ENCODE results near the gene TSHZ2.
A peak's percentile ranks its signal among the peaks of the same experiment; 100 is the strongest.

The TSHZ2 gene

DNA sequence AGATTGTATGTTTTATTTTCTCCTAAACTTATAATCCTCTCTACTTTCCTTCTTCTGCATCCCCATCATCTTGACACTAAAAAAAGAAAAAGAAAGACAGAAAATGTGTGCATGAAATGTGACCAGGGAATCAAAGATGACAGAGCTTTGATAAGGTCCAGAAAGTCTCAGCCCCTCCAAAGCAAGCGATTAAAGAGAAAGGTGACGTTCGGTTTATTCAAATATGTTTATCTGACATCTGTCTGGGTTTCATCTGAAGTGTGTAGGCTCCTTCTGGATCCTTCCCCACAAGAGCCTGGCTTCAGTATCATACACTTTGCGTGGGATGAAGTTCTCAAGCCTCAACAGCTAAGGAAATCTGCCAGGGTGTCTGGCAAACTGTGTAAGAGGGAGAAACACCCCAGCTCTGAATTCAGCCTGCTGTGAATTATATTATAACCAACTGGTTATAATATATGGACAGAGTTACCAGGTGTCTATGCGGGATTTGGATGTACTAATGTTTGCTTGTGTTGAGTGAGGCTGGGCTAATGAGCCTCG is 358.5 kb downstream of the TSHZ2 start:
- H3K9ac ChIP-seq (ENCODE audit: insufficient read length, low read depth), result no peak overlapping the region
- no peaks in the 10 kb centered on the region for H3K4me1 ChIP-seq (ENCODE audit: insufficient read depth, insufficient read length)
- H3K27me3 ChIP-seq (ENCODE audit: insufficient read depth, insufficient read length), result no peaks in the 10 kb centered on the region
- no peaks in the 10 kb centered on the region for H3K36me3 ChIP-seq (ENCODE audit: insufficient read depth, insufficient read length, low read length)
- TF ChIP-seq YY1 (IDR thresholded peaks at IDR 0.05; ENCODE audit: insufficient read depth, insufficient read length), result no peak
- TF ChIP-seq ZNF274 (IDR thresholded peaks at IDR 0.05; ENCODE audit: low read depth, low read length), result no peak
- TF ChIP-seq SUZ12 (IDR thresholded peaks at IDR 0.05; ENCODE audit: extremely low read depth, insufficient read depth, insufficient read length), result no peak
- no peaks in the 10 kb centered on the region for H3K9me3 ChIP-seq (ENCODE audit: insufficient read depth, low read length)
- no peak for DNase-seq (ENCODE audit: low read depth, low spot score)
- no peak overlapping the region for H3K4me3 ChIP-seq (ENCODE audit: insufficient read length, low read depth)

DNA sequence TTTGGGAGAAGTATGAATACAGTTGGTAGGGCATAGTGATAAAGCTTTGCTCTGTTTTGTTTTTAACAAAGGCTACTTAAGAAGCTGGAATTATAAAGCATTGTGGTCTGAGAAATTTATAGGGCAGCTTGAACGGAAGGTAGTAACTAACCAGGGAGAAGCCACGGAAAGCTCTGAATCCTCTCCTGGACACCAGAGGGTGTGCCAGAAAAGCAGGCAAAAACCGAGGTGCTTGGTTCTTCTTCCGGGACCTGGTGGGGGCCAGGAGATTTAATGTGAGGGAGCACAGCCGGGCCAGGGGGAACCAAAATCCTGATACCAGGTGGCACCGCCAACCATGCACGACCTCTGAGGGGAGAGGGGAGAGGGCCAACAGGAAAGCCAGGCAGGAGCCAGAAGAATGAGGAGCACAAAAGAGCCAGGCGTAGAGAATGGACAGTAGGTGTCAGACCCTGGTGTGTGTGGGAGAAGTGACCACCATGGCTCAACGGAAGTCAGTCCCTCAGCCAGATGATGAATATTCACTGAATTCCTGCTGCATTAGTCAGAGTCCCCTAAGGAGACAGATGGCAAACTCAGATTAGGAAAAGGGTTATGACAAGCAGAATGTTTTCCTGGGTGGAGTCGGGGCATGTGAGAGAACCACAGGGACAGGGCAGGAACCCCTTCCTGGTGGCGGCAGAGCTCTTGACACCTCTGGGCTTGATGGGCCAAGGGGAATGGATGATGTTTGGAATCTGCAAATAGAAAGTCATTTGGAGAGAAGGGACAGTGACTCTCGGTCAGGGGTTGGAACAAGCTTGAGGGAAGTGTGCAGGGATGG is 359.2 kb downstream of the TSHZ2 start:
- Histone ChIP-seq H3K36me3 (ENCODE audit: insufficient read depth, insufficient read length, low read length) (no peaks in the 10 kb centered on the region), H3K4me3 (ENCODE audit: insufficient read length, low read depth) (no peak overlapping the region), H3K9ac (ENCODE audit: insufficient read length, low read depth) (no peak overlapping the region), H3K4me1 (ENCODE audit: insufficient read depth, insufficient read length) (no peaks in the 10 kb centered on the region), H3K9me3 (ENCODE audit: insufficient read depth, low read length) (no peaks in the 10 kb centered on the region), H3K27me3 (ENCODE audit: insufficient read depth, insufficient read length) (no peaks in the 10 kb centered on the region)
- peak; percentile 46 for DNase-seq (ENCODE audit: low read depth, low spot score)
- TF ChIP-seq YY1 (IDR thresholded peaks at IDR 0.05; ENCODE audit: insufficient read depth, insufficient read length), result no peak
- TF ChIP-seq SUZ12 (IDR thresholded peaks at IDR 0.05; ENCODE audit: extremely low read depth, insufficient read depth, insufficient read length), result no peak
- TF ChIP-seq ZNF274 (IDR thresholded peaks at IDR 0.05; ENCODE audit: low read depth, low read length), result no peak

DNA sequence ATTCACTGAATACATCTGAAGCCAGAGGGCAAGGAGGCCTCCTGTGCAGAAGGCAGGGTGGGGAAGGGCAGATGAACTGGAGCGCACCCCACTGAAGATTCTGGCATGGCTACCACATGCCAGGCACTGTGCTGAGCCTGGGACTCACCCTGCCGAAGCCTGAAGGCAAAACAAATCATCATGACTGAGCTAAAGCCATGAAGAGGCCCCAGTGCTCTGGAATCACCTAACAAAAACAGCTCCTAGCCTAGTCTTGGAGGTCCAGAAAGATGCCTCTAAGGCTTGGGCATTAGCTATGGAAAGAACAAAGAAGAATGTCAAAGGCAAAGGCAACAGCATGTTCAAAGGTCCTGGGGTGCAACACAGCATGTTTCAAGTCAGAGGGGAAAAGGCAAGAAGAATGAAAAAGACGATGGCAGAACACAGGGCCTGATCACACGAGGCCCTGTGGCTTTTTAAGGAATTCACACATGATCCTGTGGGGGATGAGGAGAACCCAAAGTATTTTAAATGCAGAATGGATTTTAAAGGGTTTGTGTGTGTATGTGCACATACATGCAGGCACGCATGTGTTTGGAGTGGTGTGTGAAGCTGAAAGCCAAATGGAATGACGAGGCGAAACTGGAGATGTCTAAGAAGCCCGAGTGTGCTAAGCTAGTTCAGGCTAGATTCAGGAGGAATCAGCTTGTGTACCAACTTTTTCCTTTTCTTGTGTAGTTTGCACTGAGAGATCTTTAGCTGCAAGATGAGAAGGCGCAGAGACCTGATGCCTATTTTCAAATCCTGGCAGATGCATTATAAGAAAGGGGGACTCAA is 360.1 kb downstream of the TSHZ2 start:
- no peaks in the 10 kb centered on the region for H3K9me3 ChIP-seq (ENCODE audit: insufficient read depth, low read length)
- no peaks in the 10 kb centered on the region for H3K36me3 ChIP-seq (ENCODE audit: insufficient read depth, insufficient read length, low read length)
- no peaks in the 10 kb centered on the region for H3K4me1 ChIP-seq (ENCODE audit: insufficient read depth, insufficient read length)
- TF ChIP-seq SUZ12 (IDR thresholded peaks at IDR 0.05; ENCODE audit: extremely low read depth, insufficient read depth, insufficient read length) (no peak), YY1 (IDR thresholded peaks at IDR 0.05; ENCODE audit: insufficient read depth, insufficient read length) (no peak), ZNF274 (IDR thresholded peaks at IDR 0.05; ENCODE audit: low read depth, low read length) (no peak)
- no peak overlapping the region for H3K4me3 ChIP-seq (ENCODE audit: insufficient read length, low read depth)
- H3K27me3 ChIP-seq (ENCODE audit: insufficient read depth, insufficient read length), result no peaks in the 10 kb centered on the region
- DNase-seq (ENCODE audit: low read depth, low spot score), result no peak
- H3K9ac ChIP-seq (ENCODE audit: insufficient read length, low read depth), result no peak overlapping the region

DNA sequence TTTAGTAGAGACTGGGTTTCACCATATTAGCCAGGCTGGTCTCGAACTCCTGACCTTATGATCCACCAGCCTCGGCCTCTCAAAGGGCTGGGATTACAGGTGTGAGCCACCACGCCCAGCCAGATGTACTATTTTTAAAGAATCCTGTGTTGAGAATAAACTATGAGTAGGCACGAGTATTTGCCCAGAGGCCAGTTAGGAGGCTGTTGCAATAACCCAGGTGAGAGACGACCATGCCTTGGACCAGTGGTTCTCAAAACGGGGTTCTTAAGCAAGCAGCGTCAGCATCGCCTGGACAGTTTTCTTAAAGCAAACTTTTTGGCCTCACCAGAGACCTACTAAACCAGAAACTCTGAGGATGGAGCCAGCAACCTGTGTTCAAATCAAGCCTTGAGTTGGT is 362.7 kb downstream of the TSHZ2 start:
- Histone ChIP-seq H3K36me3 (ENCODE audit: insufficient read depth, insufficient read length, low read length) (no peaks in the 10 kb centered on the region), H3K27me3 (ENCODE audit: insufficient read depth, insufficient read length) (no peaks in the 10 kb centered on the region), H3K4me1 (ENCODE audit: insufficient read depth, insufficient read length) (no peaks in the 10 kb centered on the region), H3K4me3 (ENCODE audit: insufficient read length, low read depth) (no peak overlapping the region), H3K9me3 (ENCODE audit: insufficient read depth, low read length) (no peaks in the 10 kb centered on the region), H3K9ac (ENCODE audit: insufficient read length, low read depth) (no peak overlapping the region)
- no peak for DNase-seq (ENCODE audit: low read depth, low spot score)
- no peak for TF ChIP-seq ZNF274 (IDR thresholded peaks at IDR 0.05; ENCODE audit: low read depth, low read length)
- no peak for TF ChIP-seq SUZ12 (IDR thresholded peaks at IDR 0.05; ENCODE audit: extremely low read depth, insufficient read depth, insufficient read length)
- no peak for TF ChIP-seq YY1 (IDR thresholded peaks at IDR 0.05; ENCODE audit: insufficient read depth, insufficient read length)

DNA sequence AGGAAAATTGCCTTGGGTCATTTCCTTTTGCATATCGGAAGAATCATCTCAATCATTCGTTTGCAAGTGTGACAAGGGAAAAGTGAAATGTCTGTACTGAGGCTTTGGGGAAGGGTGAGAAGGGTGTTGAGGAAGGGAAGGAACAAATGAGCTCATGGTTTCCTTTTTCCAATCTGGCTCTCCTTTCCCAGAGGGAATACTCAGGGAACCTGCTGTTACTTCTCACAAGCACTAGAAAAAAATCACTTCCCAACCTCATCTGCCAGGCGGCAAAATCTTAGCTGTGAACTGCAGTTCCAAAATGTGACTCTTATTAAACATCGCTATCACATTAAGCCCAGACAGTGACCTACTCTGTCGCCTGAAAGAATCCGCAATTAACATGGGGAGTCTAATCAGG is 363.4 kb downstream of the TSHZ2 start:
- TF ChIP-seq YY1 (IDR thresholded peaks at IDR 0.05; ENCODE audit: insufficient read depth, insufficient read length), result no peak
- no peak for TF ChIP-seq SUZ12 (IDR thresholded peaks at IDR 0.05; ENCODE audit: extremely low read depth, insufficient read depth, insufficient read length)
- no peak for TF ChIP-seq ZNF274 (IDR thresholded peaks at IDR 0.05; ENCODE audit: low read depth, low read length)
- H3K9ac ChIP-seq (ENCODE audit: insufficient read length, low read depth), result no peak overlapping the region
- H3K27me3 ChIP-seq (ENCODE audit: insufficient read depth, insufficient read length), result no peaks in the 10 kb centered on the region

DNA sequence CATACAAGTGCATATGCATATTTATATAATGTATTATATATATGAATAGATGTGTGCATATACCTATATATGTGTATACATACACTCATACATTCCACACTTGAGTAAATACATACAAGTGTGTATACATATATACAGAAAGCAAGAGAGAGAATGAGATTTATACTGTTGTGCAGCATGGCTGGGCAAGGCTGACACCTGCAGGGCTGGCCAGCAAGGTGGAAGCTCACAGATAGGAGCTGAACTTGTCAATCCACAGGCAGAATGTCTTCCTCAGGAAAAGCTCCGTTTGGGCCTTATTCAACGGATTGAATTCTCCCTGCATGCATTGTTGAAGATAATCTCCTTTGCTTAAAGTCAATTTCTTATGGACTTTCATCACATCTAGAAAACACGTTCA is 364.7 kb downstream of the TSHZ2 start:
- Histone ChIP-seq H3K9ac (ENCODE audit: insufficient read length, low read depth) (no peak overlapping the region), H3K36me3 (ENCODE audit: insufficient read depth, insufficient read length, low read length) (no peaks in the 10 kb centered on the region), H3K4me3 (ENCODE audit: insufficient read length, low read depth) (no peak overlapping the region), H3K9me3 (ENCODE audit: insufficient read depth, low read length) (no peaks in the 10 kb centered on the region), H3K4me1 (ENCODE audit: insufficient read depth, insufficient read length) (no peaks in the 10 kb centered on the region), H3K27me3 (ENCODE audit: insufficient read depth, insufficient read length) (no peaks in the 10 kb centered on the region)
- TF ChIP-seq SUZ12 (IDR thresholded peaks at IDR 0.05; ENCODE audit: extremely low read depth, insufficient read depth, insufficient read length) (no peak), ZNF274 (IDR thresholded peaks at IDR 0.05; ENCODE audit: low read depth, low read length) (no peak), YY1 (IDR thresholded peaks at IDR 0.05; ENCODE audit: insufficient read depth, insufficient read length) (no peak)
- DNase-seq (ENCODE audit: low read depth, low spot score), result no peak

More for the DNA sequence above, 363.4 kb downstream of the TSHZ2 start:
- Histone ChIP-seq H3K9me3 (ENCODE audit: insufficient read depth, low read length) (no peaks in the 10 kb centered on the region), H3K4me3 (ENCODE audit: insufficient read length, low read depth) (no peak overlapping the region), H3K36me3 (ENCODE audit: insufficient read depth, insufficient read length, low read length) (no peaks in the 10 kb centered on the region), H3K4me1 (ENCODE audit: insufficient read depth, insufficient read length) (no peaks in the 10 kb centered on the region)
- DNase-seq (ENCODE audit: low read depth, low spot score), result no peak

Measured in NT2/D1 (cell line).